Loucy (cell line): Measurements from ENCODE around the gene GHSR.

ENCODE experiments used
- EZH2phosphoT487 ChIP-seq: fragments of 200-600 bp; IDR thresholded peaks from 2 replicates; pipeline ENCODE4 v1.6.1; 2018; ENCODE audit warnings: antibody characterized with exemption, mild to moderate bottlenecking, moderate library complexity, borderline replicate concordance
- TF ChIP-seq, protein P1 (sequence below): fragments of 200-600 bp; sonication (generic); conservative IDR thresholded peaks from 2 replicates; pipeline ENCODE4 v1.5.1; 2014; ENCODE audit warnings: mild to moderate bottlenecking, antibody characterized with exemption, low read length

DNA sequence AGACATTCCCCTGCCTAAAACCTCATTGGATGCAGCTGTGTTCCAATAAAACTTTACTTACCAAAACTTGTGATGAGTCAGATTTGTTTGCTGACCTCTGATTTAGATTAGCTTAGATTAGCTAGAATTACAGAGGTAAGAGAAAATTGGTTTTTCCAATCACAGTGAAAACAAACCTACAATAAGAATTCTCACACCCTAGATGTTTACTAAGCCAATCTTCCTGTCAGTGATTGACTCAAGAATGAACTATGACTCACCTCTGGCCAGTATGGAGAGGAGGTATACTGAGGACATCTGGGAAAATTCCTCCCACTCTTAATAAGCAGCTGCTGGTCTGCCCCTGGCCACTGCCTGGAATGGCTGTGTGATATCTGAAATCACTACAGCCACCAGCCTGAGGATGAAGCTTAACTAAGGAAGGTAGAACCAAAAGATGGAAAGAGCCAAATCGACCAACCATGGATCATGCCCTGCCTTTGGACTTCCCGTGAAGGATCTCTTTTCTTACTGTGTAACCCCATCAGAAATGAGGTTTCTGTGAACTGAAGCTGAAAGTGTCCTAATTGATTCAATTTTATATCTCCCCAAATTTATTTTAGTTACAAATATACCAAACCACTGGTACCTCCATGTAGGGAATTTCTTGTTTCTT lies 19.0 kb upstream of the GHSR start:
- TF ChIP-seq, protein P1, sequence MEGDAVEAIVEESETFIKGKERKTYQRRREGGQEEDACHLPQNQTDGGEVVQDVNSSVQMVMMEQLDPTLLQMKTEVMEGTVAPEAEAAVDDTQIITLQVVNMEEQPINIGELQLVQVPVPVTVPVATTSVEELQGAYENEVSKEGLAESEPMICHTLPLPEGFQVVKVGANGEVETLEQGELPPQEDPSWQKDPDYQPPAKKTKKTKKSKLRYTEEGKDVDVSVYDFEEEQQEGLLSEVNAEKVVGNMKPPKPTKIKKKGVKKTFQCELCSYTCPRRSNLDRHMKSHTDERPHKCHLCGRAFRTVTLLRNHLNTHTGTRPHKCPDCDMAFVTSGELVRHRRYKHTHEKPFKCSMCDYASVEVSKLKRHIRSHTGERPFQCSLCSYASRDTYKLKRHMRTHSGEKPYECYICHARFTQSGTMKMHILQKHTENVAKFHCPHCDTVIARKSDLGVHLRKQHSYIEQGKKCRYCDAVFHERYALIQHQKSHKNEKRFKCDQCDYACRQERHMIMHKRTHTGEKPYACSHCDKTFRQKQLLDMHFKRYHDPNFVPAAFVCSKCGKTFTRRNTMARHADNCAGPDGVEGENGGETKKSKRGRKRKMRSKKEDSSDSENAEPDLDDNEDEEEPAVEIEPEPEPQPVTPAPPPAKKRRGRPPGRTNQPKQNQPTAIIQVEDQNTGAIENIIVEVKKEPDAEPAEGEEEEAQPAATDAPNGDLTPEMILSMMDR, result no peak
- TF ChIP-seq EZH2phosphoT487, result no peak
